H1 (cell line): ENCODE data around the gene PRSS53. TPM values are rescaled to one million over a fixed set of nuclear protein-coding genes. Genes with fewer than 3 reads are reported as not detected.

Experiments used
- BRCA1 ChIP-seq: IDR thresholded peaks from 2 replicates; pipeline ENCODE4 v1.6.1; 2012; ENCODE audit warnings: low read depth, low read length, improper control_type of control experiment
- SIRT6 ChIP-seq: IDR thresholded peaks from one replicate; pipeline ENCODE4 v1.7.1; 2012; ENCODE audit warnings: low read length, inconsistent platforms
- SRF ChIP-seq: IDR thresholded peaks from 2 replicates; pipeline ENCODE4 v1.6.1; 2011; ENCODE audit warnings: mild to moderate bottlenecking, low read depth, low read length, moderate library complexity
- TEAD4 ChIP-seq: IDR thresholded peaks from 2 replicates; pipeline ENCODE4 v1.6.1; 2012; ENCODE audit warnings: low read depth, low read length, inconsistent platforms, mixed read lengths
- polyA plus RNA-seq, 7 experiments: library from polyadenylated mRNA; depleted of rRNA in 3 of 7; stranded (reverse) in 5 of 7; unstranded in 2 of 7; fragments of >200 nt in 5 of 7; fragments of 200-250 nt in 2 of 7; gene quantifications; 1 replicate in 5 of 7; 2 replicates in 1 of 7; 4 replicates in 1 of 7; pipeline versions ENCODE4 v1.2.1 to v1.2.3, GENCODE V29; 2011 to 2013; ENCODE audit warnings: missing spikeins in 2 of 7, mixed read lengths in 2 of 7
- total RNA-seq: library from RNA; stranded (reverse); fragmentation: NEBNext Ultra II Directional; extraction: Animal tissue kit (Norgen Biotek cat#: 25700); gene quantifications from 2 replicates; pipeline ENCODE4 v1.2.1, GENCODE V29; 2021

Gene PRSS53
- total and polyA plus RNA-seq, 2 of the 8 experiments (the other 6 are each of a cell fraction or from before 2014, with no cell fraction given), result 1.7 to 2.6 TPM

- TF ChIP-seq BRCA1, result no peak
- no peak for TF ChIP-seq TEAD4
- TF ChIP-seq SRF, result no peak
- no peak for TF ChIP-seq SIRT6
These were observed 45.9 kb downstream of the PRSS53 start (continued) for GRCh38 chr16:31042866-31043265.
